ENCODE results near the gene IL26. TPM values are rescaled to one million over a fixed set of nuclear protein-coding genes. Genes with fewer than 3 reads are reported as not detected.
A peak's percentile ranks its signal among the peaks of the same experiment; 100 is the strongest.

The IL26 gene
- total RNA-seq, 6 donors from 2014 or later, result not detected

DNA sequence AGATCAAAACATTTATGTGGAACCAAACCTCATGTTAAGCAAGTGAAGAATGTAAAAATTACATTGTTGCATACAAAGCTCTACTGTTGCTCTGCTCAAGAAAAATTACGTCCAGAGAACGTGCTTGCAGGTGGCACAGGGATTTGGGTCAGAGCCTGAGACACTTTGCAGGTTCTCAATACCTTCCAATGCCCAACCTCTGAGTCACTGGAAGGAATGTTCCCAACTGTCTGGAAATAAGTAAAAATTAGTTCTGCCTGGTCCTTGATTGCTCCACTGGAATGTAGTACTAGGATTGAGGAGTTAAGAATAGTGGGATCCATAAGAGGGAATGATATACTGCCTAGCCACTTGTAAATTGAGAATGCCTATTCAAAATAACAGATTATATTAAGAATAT, 63.2 kb downstream of the IL26 start:
- no peak for TF ChIP-seq POLR2A (IDR thresholded peaks at IDR 0.05)
- no peak for TF ChIP-seq POLR2AphosphoS5 (IDR thresholded peaks at IDR 0.05)
- TF ChIP-seq, protein P1, sequence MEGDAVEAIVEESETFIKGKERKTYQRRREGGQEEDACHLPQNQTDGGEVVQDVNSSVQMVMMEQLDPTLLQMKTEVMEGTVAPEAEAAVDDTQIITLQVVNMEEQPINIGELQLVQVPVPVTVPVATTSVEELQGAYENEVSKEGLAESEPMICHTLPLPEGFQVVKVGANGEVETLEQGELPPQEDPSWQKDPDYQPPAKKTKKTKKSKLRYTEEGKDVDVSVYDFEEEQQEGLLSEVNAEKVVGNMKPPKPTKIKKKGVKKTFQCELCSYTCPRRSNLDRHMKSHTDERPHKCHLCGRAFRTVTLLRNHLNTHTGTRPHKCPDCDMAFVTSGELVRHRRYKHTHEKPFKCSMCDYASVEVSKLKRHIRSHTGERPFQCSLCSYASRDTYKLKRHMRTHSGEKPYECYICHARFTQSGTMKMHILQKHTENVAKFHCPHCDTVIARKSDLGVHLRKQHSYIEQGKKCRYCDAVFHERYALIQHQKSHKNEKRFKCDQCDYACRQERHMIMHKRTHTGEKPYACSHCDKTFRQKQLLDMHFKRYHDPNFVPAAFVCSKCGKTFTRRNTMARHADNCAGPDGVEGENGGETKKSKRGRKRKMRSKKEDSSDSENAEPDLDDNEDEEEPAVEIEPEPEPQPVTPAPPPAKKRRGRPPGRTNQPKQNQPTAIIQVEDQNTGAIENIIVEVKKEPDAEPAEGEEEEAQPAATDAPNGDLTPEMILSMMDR (IDR thresholded peaks at IDR 0.05), result no peak
- no peak for TF ChIP-seq EP300 (IDR thresholded peaks at IDR 0.05)
- no peak for ATAC-seq (ENCODE audit: low FRiP score in 2 of 2)
- 86 to 97% methylated on average over 2 of the region's 2 CpGs for WGBS, 2 donors

DNA sequence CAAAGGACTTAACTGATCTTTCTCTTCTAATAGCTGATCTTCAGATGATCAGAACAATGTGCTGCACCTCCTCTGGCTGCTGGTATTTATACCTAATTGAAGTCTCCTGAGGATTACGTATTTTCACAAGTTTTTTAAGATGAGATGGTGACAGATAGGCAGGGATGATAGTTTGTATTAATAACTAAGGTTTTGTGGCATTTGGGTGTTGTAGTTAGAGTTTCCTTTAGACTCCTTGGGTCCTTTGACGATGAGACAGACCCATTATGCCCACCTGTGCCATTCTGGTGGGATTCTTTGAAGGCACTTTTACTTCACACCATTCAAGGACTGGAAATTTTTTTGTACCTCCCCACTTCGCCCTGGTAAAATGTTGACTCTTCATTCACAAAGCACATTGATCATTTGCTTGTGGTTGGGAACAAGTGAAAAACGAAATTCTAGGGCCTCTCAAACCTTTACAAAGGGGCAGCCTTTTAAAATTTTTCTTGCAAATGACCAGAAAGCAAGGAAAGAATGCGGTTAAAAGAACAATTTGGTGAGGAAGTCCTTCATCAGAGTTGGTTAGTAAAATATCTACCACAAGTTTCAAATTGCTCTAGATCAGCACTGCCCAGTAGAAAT, 65.8 kb downstream of the IL26 start, which contains the start of gene IFNG:
Gene IFNG, minus strand, starts transcription at position 60 of the 624 bp plus-strand sequence. CDS start 125 bp downstream, outside the sequence.
- no peaks in the 10 kb centered on the region for H3K9me3 ChIP-seq
- H3K36me3 ChIP-seq, result no peaks in the 10 kb centered on the region
- H3K4me3 ChIP-seq, result no peak within 1 kb of the TSS
- ATAC-seq (ENCODE audit: low FRiP score in 2 of 2), result no peak
- TF ChIP-seq POLR2A (IDR thresholded peaks at IDR 0.05) (peak in 1 of 4 donors; percentile 20), EP300 (IDR thresholded peaks at IDR 0.05) (no peak)
- no peak within 1 kb of the TSS for H3K27ac ChIP-seq
- 65 to 69% methylated on average over 5 of the region's 5 CpGs for WGBS, 2 donors
- no peaks in the 10 kb centered on the region for H3K27me3 ChIP-seq
- no peaks in the 10 kb centered on the region for H3K4me1 ChIP-seq
- DNase-seq, result no peak

More for the DNA sequence above, 63.2 kb downstream of the IL26 start:
- Histone ChIP-seq H3K4me3 (no peak overlapping the region), H3K27ac (no peak overlapping the region), H3K36me3 (no peaks in the 10 kb centered on the region), H3K27me3 (no peaks in the 10 kb centered on the region), H3K9me3 (no peaks in the 10 kb centered on the region), H3K4me1 (no peaks in the 10 kb centered on the region)
- no peak for DNase-seq

- WGBS, 2 donors, result 40 to 43% methylated on average over 2 of the region's 2 CpGs
- Histone ChIP-seq H3K27me3 (no peaks in the 10 kb centered on the region), H3K4me3 (no peak overlapping the region), H3K36me3 (no peaks in the 10 kb centered on the region), H3K4me1 (no peaks in the 10 kb centered on the region), H3K9me3 (no peaks in the 10 kb centered on the region), H3K27ac (no peak overlapping the region)
- DNase-seq (no peak), ATAC-seq (ENCODE audit: low FRiP score in 2 of 2) (no peak)
- no peak for TF ChIP-seq POLR2A (IDR thresholded peaks at IDR 0.05)
- TF ChIP-seq, protein P1 (IDR thresholded peaks at IDR 0.05), result peak in 2 of 6 experiments; percentile 7 to 39
- TF ChIP-seq EP300 (IDR thresholded peaks at IDR 0.05), result no peak
- no peak for TF ChIP-seq POLR2AphosphoS5 (IDR thresholded peaks at IDR 0.05)
Measured at GRCh38 chr12:68158432-68158831, 67.2 kb downstream of the IL26 start.

DNA sequence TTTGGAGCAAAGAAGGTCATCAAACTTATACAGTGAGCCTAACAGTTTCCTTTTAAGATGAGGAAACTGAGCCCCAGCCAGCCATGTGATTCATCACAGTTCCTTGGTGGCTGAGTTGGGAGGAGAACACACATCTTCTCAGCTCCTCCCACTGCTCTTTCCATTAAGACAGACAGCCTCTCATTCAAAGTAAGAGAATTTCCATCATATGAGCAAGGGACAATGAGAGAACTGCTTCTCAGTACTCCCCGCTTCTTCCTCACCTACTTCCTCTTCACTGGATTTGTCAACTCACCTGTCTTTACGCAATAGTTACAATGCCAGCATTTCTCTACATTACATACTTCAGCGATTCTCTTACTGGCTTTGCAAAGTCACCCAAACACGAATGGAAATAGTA, 68.2 kb downstream of the IL26 start:
- TF ChIP-seq, protein P1 (IDR thresholded peaks at IDR 0.05), result no peak
- TF ChIP-seq POLR2A (IDR thresholded peaks at IDR 0.05), result no peak
- TF ChIP-seq EP300 (IDR thresholded peaks at IDR 0.05), result no peak
- TF ChIP-seq POLR2AphosphoS5 (IDR thresholded peaks at IDR 0.05), result no peak
- Histone ChIP-seq H3K36me3 (no peaks in the 10 kb centered on the region), H3K4me1 (no peaks in the 10 kb centered on the region), H3K27me3 (no peaks in the 10 kb centered on the region), H3K9me3 (no peaks in the 10 kb centered on the region), H3K4me3 (no peak overlapping the region), H3K27ac (no peak overlapping the region)
- ATAC-seq (ENCODE audit: low FRiP score in 2 of 2), result no peak
- 60 to 64% methylated on average over 4 of the region's 4 CpGs for WGBS, 2 donors
- no peak for DNase-seq

DNA sequence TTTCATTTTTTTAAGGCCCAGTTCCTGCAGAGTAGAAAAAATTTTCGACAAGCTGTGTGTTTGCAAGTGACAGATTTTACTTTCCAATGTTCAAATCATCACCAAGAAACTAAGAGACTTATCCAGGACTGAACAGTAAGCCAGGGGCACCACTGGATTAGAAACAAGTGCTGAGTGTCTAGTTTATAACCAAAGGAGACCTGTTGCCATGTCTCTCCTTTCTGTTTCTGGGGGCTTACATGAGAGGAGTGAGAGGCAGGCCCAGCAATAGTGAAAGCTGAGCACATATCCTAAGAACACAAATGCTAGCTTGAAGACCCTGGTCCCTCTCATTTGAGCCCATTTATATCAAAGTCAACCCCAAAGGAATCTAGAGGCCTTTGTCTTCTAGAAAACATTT, 69.0 kb downstream of the IL26 start:
- 69 to 81% methylated on average over 1 of the region's 1 CpG for WGBS, 2 donors
- TF ChIP-seq POLR2AphosphoS5 (IDR thresholded peaks at IDR 0.05) (no peak), EP300 (IDR thresholded peaks at IDR 0.05) (no peak), POLR2A (IDR thresholded peaks at IDR 0.05) (no peak)
- TF ChIP-seq, protein P1 (IDR thresholded peaks at IDR 0.05), result no peak
- no peak overlapping the region for H3K27ac ChIP-seq

More for the DNA sequence above, 69.0 kb downstream of the IL26 start:
- ATAC-seq (ENCODE audit: low FRiP score in 2 of 2), result no peak
- no peaks in the 10 kb centered on the region for H3K9me3 ChIP-seq
- H3K36me3 ChIP-seq, result no peaks in the 10 kb centered on the region
- H3K4me1 ChIP-seq, result no peaks in the 10 kb centered on the region
- no peak overlapping the region for H3K4me3 ChIP-seq
- no peaks in the 10 kb centered on the region for H3K27me3 ChIP-seq
- no peak for DNase-seq

Measured in upper lobe of left lung (tissue), 6 donors.